H1 (cell line): ENCODE data around the gene PACSIN2. TPM values are rescaled to one million over a fixed set of nuclear protein-coding genes. Genes with fewer than 3 reads are reported as not detected.

Experiments used
- CTCF ChIA-PET: fragments of 300-600 bp; sonication (Branson Sonifier 250); formaldehyde crosslinking; loops from one replicate; lab custom pipeline; 2021; ENCODE audit not compliant: partially characterized antibody; lab: Charles Lee
- POLR2A ChIA-PET: fragments of 300-600 bp; sonication (Branson Sonifier 250); formaldehyde crosslinking; loops from one replicate; lab custom pipeline; 2021; ENCODE audit warnings: inconsistent platforms; ENCODE audit not compliant: partially characterized antibody; lab: Charles Lee
- DNase-seq, 2 experiments: peaks; one replicate each; pipeline versions ENCODE4 v3.0.0 to v3.0.0-alpha.2; 2010 to 2022; ENCODE audit warnings: low spot score in 2 of 2, low read depth in 1 of 2, mixed read lengths in 1 of 2
- FAIRE-seq: peaks from 2 replicates; lab custom pipeline; 2011; peaks lifted over from hg19 to GRCh38; lab: Jason Lieb, UNC
- H2AFZ ChIP-seq: 2 replicates; pipeline ENCODE4 v1.8.1; 2012; ENCODE audit warnings: low read length, inconsistent platforms
- H2AK5ac ChIP-seq: 2 replicates; pipeline ENCODE4 v1.6.1; 2013; ENCODE audit warnings: low read depth, low read length
- H2BK120ac ChIP-seq: replicated peaks from 2 replicates; pipeline ENCODE3; 2013; ENCODE audit warnings: low read depth, low read length, inconsistent platforms
- H2BK12ac ChIP-seq: 2 replicates; pipeline ENCODE4 v1.6.1; 2013; ENCODE audit warnings: low read depth, low read length
- H2BK15ac ChIP-seq: 2 replicates; pipeline ENCODE4 v1.6.1; 2013; ENCODE audit warnings: low read length
- H2BK20ac ChIP-seq: 2 replicates; pipeline ENCODE4 v1.6.1; 2013; ENCODE audit warnings: low read length
- H2BK5ac ChIP-seq: 2 replicates; pipeline ENCODE4 v1.6.1; 2013; ENCODE audit warnings: low read depth, low read length
- H3K14ac ChIP-seq: 2 replicates; pipeline ENCODE4 v1.6.1; 2013; ENCODE audit warnings: inconsistent platforms; ENCODE audit not compliant: insufficient read length
- H3K18ac ChIP-seq: 2 replicates; pipeline ENCODE4 v1.6.1; 2013; ENCODE audit warnings: low read length; ENCODE audit errors: extremely low read depth
- H3K23ac ChIP-seq: 2 replicates; pipeline ENCODE4 v1.6.1; 2013; ENCODE audit warnings: inconsistent platforms; ENCODE audit not compliant: insufficient read length
- H3K23me2 ChIP-seq: 2 replicates; pipeline ENCODE4 v1.6.1; 2013; ENCODE audit warnings: low read depth, low read length
- H3K27ac ChIP-seq: 2 replicates; pipeline ENCODE4 v1.6.1; 2011; ENCODE audit warnings: low read depth, low read length, inconsistent platforms
- H3K27me3 ChIP-seq, 4 experiments: replicated peaks in 1 of 4; 1 replicate in 1 of 4; 2 replicates in 3 of 4; pipeline versions ENCODE4 v1.6.1 to v1.8.1; 2011 to 2013; ENCODE audit warnings: low read length in 3 of 4, mild to moderate bottlenecking in 3 of 4, inconsistent platforms in 2 of 4, mixed read lengths in 2 of 4, moderate library complexity in 1 of 4; ENCODE audit not compliant: control insufficient read depth in 3 of 4, insufficient read depth in 3 of 4; ENCODE audit errors: extremely low read depth in 1 of 4
- H3K36me3 ChIP-seq, 4 experiments: 2 replicates each; pipeline versions ENCODE4 v1.6.1 to v1.8.1; 2011 to 2013; ENCODE audit warnings: mild to moderate bottlenecking in 4 of 4, low read length in 3 of 4, moderate library complexity in 2 of 4, control low read depth in 1 of 4, inconsistent platforms in 1 of 4; ENCODE audit not compliant: insufficient read depth in 4 of 4, control insufficient read depth in 2 of 4
- H3K4ac ChIP-seq: replicated peaks from 2 replicates; pipeline ENCODE3; 2013; ENCODE audit warnings: low read length, low read depth, mixed read lengths, inconsistent platforms; ENCODE audit not compliant: insufficient read length
- H3K4me1 ChIP-seq, 4 experiments: replicated peaks in 1 of 4; 1 replicate in 1 of 4; 2 replicates in 3 of 4; pipeline versions ENCODE4 v1.6.1 to v1.8.1; 2011 to 2013; ENCODE audit warnings: low read length in 3 of 4, inconsistent platforms in 2 of 4, mixed read lengths in 1 of 4; ENCODE audit not compliant: insufficient read depth in 4 of 4, control insufficient read depth in 3 of 4
- H3K4me2 ChIP-seq, 2 experiments: 2 replicates each; pipeline versions ENCODE4 v1.6.1 to v1.8.1; 2011 to 2013; ENCODE audit warnings: low read depth in 2 of 2, low read length in 2 of 2, control low read depth in 1 of 2, inconsistent platforms in 1 of 2, mild to moderate bottlenecking in 1 of 2; ENCODE audit not compliant: insufficient read depth in 1 of 2
- H3K4me3 ChIP-seq, 4 experiments: fragments of 200-600, 300-600 bp in 1 of 4; sonication (generic), shearing (Covaris generic), sonication (Bioruptor Twin) in 1 of 4; 2 replicates each; pipeline versions ENCODE4 v1.5.1 to v1.8.1; 2011 to 2016; ENCODE audit warnings: low read length in 4 of 4, low read depth in 3 of 4, control low read depth in 2 of 4, inconsistent platforms in 2 of 4, mild to moderate bottlenecking in 2 of 4, mixed read lengths in 1 of 4, moderate library complexity in 1 of 4; ENCODE audit not compliant: insufficient read depth in 2 of 4; ENCODE audit errors: extremely low read depth in 1 of 4
- H3K56ac ChIP-seq: replicated peaks from 2 replicates; pipeline ENCODE3; 2013; ENCODE audit warnings: low read depth, mild to moderate bottlenecking, mixed read lengths, low read length, inconsistent platforms; ENCODE audit not compliant: insufficient read length
- H3K79me1 ChIP-seq: 2 replicates; pipeline ENCODE4 v1.6.1; 2013; ENCODE audit warnings: low read depth, low read length, control low read depth
- H3K79me2 ChIP-seq, 2 experiments: 2 replicates each; pipeline versions ENCODE4 v1.6.1 to v1.8.1; 2012 to 2013; ENCODE audit warnings: low read length in 2 of 2, mild to moderate bottlenecking in 2 of 2, inconsistent platforms in 1 of 2; ENCODE audit not compliant: insufficient read depth in 2 of 2, control insufficient read depth in 1 of 2
- H3K9ac ChIP-seq, 4 experiments: replicated peaks in 1 of 4; 1 replicate in 1 of 4; 2 replicates in 3 of 4; pipeline versions ENCODE4 v1.6.1 to v1.8.1; 2011 to 2013; ENCODE audit warnings: low read depth in 3 of 4, low read length in 3 of 4, control low read depth in 2 of 4, mild to moderate bottlenecking in 2 of 4, moderate library complexity in 2 of 4, inconsistent platforms in 1 of 4; ENCODE audit errors: extremely low read depth in 1 of 4
- H3K9me3 ChIP-seq, 2 experiments: 2 replicates each; pipeline versions ENCODE4 v1.6.1 to v1.8.1; 2012 to 2013; ENCODE audit warnings: mild to moderate bottlenecking in 2 of 2, moderate library complexity in 2 of 2, control low read depth in 1 of 2, inconsistent platforms in 1 of 2, low read depth in 1 of 2, low read length in 1 of 2, mixed read lengths in 1 of 2; ENCODE audit not compliant: insufficient read depth in 2 of 2
- H4K20me1 ChIP-seq, 2 experiments: replicated peaks in 1 of 2; 2 replicates each; pipeline versions ENCODE3 to v1.8.1; 2011 to 2013; ENCODE audit warnings: inconsistent platforms in 2 of 2, low read length in 2 of 2, mild to moderate bottlenecking in 1 of 2; ENCODE audit not compliant: insufficient read depth in 2 of 2, control insufficient read depth in 1 of 2
- H4K5ac ChIP-seq: 2 replicates; pipeline ENCODE4 v1.6.1; 2013; ENCODE audit warnings: low read length, low read depth, mixed read lengths, inconsistent platforms; ENCODE audit not compliant: insufficient read length
- H4K8ac ChIP-seq: 2 replicates; pipeline ENCODE4 v1.8.0; 2013; ENCODE audit warnings: mild to moderate bottlenecking, moderate library complexity, low read length, inconsistent platforms; ENCODE audit not compliant: insufficient read depth; ENCODE audit errors: extremely low read depth
- H4K91ac ChIP-seq: replicated peaks from 2 replicates; pipeline ENCODE3; 2013; ENCODE audit warnings: low read length, mixed read lengths, inconsistent platforms; ENCODE audit not compliant: insufficient read length
- NRF1 ChIP-seq: IDR thresholded peaks from 2 replicates; pipeline ENCODE4 v1.6.1; 2011; ENCODE audit warnings: mild to moderate bottlenecking, low read depth, low read length, improper control_type of control experiment
- WGBS, 2 experiments: shearing (Covaris generic) in 1 of 2; methylation state at CpG; one replicate each; pipeline versions ENCODE4 v1.1.6 to v1.1.7; 2013 to 2015; ENCODE audit warnings: low lambda C conversion rate in 2 of 2, mixed read lengths in 2 of 2, inconsistent platforms in 1 of 2, low coverage in 1 of 2, missing lambda C conversion rate in 1 of 2; ENCODE audit not compliant: insufficient replicate concordance in 2 of 2, insufficient coverage in 1 of 2, insufficient read length in 1 of 2; ENCODE audit errors: extremely low coverage in 1 of 2, missing lambda C conversion rate in 1 of 2; 5-methylcytosine and 5-hydroxymethylcytosine counted together
- polyA plus RNA-seq, 7 experiments: library from polyadenylated mRNA; depleted of rRNA in 3 of 7; stranded (reverse) in 5 of 7; unstranded in 2 of 7; fragments of >200 nt in 5 of 7; fragments of 200-250 nt in 2 of 7; gene quantifications; 1 replicate in 5 of 7; 2 replicates in 1 of 7; 4 replicates in 1 of 7; pipeline versions ENCODE4 v1.2.1 to v1.2.3, GENCODE V29; 2011 to 2013; ENCODE audit warnings: missing spikeins in 2 of 7, mixed read lengths in 2 of 7
- total RNA-seq: library from RNA; stranded (reverse); fragmentation: NEBNext Ultra II Directional; extraction: Animal tissue kit (Norgen Biotek cat#: 25700); gene quantifications from 2 replicates; pipeline ENCODE4 v1.2.1, GENCODE V29; 2021
- TF ChIP-seq, protein P1 (sequence below): IDR thresholded peaks from 2 replicates; pipeline ENCODE4 v1.6.1; 2012; ENCODE audit warnings: low read length, inconsistent platforms
- TF ChIP-seq, protein P2 (sequence below), 3 experiments: IDR thresholded peaks; 1 replicate in 2 of 3; 2 replicates in 1 of 3; pipeline versions ENCODE4 v1.5.1 to v1.6.1; 2011; ENCODE audit warnings: low read length in 3 of 3, mild to moderate bottlenecking in 3 of 3, inconsistent platforms in 2 of 3, low read depth in 1 of 3, moderate library complexity in 1 of 3; ENCODE audit not compliant: insufficient read depth in 1 of 3; ENCODE audit errors: control extremely low read depth in 1 of 3
- TF ChIP-seq, protein P3 (sequence below): IDR thresholded peaks from 2 replicates; pipeline ENCODE4 v1.6.1; 2011; ENCODE audit warnings: low read length, improper control_type of control experiment
- TF ChIP-seq, protein P4 (sequence below): IDR thresholded peaks from 2 replicates; pipeline ENCODE4 v1.6.1; 2012; ENCODE audit warnings: inconsistent platforms

PACSIN2 gene
- total and polyA plus RNA-seq, 2 of the 8 experiments (the other 6 are each of a cell fraction or from before 2014, with no cell fraction given): 44.8 to 64.2 TPM

DNA sequence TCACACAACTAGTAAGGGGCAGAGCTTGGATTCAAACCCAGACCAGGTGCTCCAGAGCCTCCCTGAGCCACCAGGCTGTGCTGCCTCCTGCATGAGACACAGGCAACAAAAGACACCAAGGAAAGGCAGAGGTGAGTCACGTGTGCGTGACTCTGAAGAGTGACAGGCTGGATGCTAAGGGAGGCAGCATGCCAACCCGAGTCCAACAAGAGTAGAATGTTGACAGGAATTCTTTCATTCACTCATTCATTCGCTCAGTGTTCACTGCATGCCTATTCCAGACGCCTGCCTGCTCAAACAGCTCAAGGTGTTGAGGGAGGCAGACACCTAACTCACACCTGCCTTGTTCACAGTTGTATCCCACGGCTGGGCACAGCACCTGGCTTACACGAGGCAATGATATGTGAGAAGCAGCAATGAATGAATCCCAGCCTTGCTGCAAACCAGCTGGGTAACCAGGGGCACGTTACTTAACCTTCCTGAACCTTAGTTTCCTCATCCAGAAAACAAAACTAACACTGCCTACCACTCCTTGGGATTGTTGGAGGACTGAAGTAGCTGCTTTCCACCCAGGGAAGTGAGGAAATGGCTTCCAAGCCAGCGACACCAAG is 84.0 kb downstream of the PACSIN2 start:
- H3K79me2 ChIP-seq: peaks cover 5 to 80% of the 10 kb centered on the region in 2 experiments; a peak in 3 of 4 replicates
- no peak overlapping the region for H3K14ac ChIP-seq
- POLR2A ChIA-PET: interaction anchor here (0.8 kb wide), 1 partner anchor 105 kb away, joined by 3 read pairs; no protein-coding TSS in a partner anchor
- no peak overlapping the region; the same call in 1 of the 2 replicates for H2BK5ac ChIP-seq
- H4K8ac ChIP-seq: no peak overlapping the region
- H3K27me3 ChIP-seq: no peaks in the 10 kb centered on the region
- no peak overlapping the region for H3K27ac ChIP-seq
- H3K18ac ChIP-seq: no peak overlapping the region
- peaks cover 15% of the 10 kb centered on the region for H3K79me1 ChIP-seq
- H3K9me3 ChIP-seq: no peaks in the 10 kb centered on the region
- no peaks in the 10 kb centered on the region for H3K23me2 ChIP-seq
- no peak overlapping the region; the same call in 1 of the 2 replicates for H2AK5ac ChIP-seq
- CTCF ChIA-PET: interaction anchor here (0.6 to 2.4 kb wide), 7 partner anchors 14 to 122 kb away, joined by 3 to 12 read pairs (median 3); no protein-coding TSS in a partner anchor
- no peak overlapping the region for H3K4me2 ChIP-seq
- no peak overlapping the region for H2BK120ac ChIP-seq
- no peak overlapping the region for H4K5ac ChIP-seq
- H3K9ac ChIP-seq: no peak overlapping the region; a peak in 1 of 7 replicates
- peaks cover 5 to 18% of the 10 kb centered on the region in 2 experiments for H4K20me1 ChIP-seq
- no peak overlapping the region for H2BK15ac ChIP-seq
- H2BK12ac ChIP-seq: no peak overlapping the region
- no peak overlapping the region for H3K56ac ChIP-seq
- H2AFZ ChIP-seq: no peak overlapping the region
- no peak for DNase-seq
- peak; percentile 39 for FAIRE-seq
- peaks cover 0 to 3% (median 0%) of the 10 kb centered on the region in 4 experiments; a peak in 3 of 7 replicates for H3K4me1 ChIP-seq
- H3K4ac ChIP-seq: no peak overlapping the region
- whole genome bisulfite sequencing, 2 experiments: 93% methylated on average over 9 of the region's 9 CpGs; no CpG with 5 or more reads in 1 of the 2 experiments
- no peak overlapping the region for H3K23ac ChIP-seq
- no peak overlapping the region for H2BK20ac ChIP-seq
- no peak overlapping the region for H3K4me3 ChIP-seq
- no peaks in the 10 kb centered on the region for H3K36me3 ChIP-seq
- no peak overlapping the region for H4K91ac ChIP-seq
- TF ChIP-seq, protein P1, sequence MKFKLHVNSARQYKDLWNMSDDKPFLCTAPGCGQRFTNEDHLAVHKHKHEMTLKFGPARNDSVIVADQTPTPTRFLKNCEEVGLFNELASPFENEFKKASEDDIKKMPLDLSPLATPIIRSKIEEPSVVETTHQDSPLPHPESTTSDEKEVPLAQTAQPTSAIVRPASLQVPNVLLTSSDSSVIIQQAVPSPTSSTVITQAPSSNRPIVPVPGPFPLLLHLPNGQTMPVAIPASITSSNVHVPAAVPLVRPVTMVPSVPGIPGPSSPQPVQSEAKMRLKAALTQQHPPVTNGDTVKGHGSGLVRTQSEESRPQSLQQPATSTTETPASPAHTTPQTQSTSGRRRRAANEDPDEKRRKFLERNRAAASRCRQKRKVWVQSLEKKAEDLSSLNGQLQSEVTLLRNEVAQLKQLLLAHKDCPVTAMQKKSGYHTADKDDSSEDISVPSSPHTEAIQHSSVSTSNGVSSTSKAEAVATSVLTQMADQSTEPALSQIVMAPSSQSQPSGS: no peak
- TF ChIP-seq, protein P2, sequence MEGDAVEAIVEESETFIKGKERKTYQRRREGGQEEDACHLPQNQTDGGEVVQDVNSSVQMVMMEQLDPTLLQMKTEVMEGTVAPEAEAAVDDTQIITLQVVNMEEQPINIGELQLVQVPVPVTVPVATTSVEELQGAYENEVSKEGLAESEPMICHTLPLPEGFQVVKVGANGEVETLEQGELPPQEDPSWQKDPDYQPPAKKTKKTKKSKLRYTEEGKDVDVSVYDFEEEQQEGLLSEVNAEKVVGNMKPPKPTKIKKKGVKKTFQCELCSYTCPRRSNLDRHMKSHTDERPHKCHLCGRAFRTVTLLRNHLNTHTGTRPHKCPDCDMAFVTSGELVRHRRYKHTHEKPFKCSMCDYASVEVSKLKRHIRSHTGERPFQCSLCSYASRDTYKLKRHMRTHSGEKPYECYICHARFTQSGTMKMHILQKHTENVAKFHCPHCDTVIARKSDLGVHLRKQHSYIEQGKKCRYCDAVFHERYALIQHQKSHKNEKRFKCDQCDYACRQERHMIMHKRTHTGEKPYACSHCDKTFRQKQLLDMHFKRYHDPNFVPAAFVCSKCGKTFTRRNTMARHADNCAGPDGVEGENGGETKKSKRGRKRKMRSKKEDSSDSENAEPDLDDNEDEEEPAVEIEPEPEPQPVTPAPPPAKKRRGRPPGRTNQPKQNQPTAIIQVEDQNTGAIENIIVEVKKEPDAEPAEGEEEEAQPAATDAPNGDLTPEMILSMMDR (IDR thresholded peaks at IDR 0.05; ENCODE audit: control extremely low read depth in 1 of 3, insufficient read depth in 1 of 3, low read depth in 1 of 3, low read length in 3 of 3): peak in 2 of 3 experiments; percentile 17 to 19; a peak in 2 of 4 replicates
- TF ChIP-seq, protein P3, sequence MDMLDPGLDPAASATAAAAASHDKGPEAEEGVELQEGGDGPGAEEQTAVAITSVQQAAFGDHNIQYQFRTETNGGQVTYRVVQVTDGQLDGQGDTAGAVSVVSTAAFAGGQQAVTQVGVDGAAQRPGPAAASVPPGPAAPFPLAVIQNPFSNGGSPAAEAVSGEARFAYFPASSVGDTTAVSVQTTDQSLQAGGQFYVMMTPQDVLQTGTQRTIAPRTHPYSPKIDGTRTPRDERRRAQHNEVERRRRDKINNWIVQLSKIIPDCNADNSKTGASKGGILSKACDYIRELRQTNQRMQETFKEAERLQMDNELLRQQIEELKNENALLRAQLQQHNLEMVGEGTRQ: 0 out of 2 replicates have a peak, but pooled peaks have one; percentile 7
- no peak for TF ChIP-seq NRF1
- TF ChIP-seq, protein P4, sequence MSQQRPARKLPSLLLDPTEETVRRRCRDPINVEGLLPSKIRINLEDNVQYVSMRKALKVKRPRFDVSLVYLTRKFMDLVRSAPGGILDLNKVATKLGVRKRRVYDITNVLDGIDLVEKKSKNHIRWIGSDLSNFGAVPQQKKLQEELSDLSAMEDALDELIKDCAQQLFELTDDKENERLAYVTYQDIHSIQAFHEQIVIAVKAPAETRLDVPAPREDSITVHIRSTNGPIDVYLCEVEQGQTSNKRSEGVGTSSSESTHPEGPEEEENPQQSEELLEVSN: no peak
